Muscle of arm (tissue), 12 donors: Measurements from ENCODE around the gene COMMD1. TPM values are rescaled to one million over a fixed set of nuclear protein-coding genes. Genes with fewer than 3 reads are reported as not detected.
"Not testable (repeated sequence)": the region's sequence is repeated elsewhere in the genome, so short reads cannot be mapped to it uniquely, and the experiment has no call there.

Source experiments
- DNase-seq: peaks from one replicate; pipeline ENCODE4 v3.0.0-alpha.2; 2013
- polyA plus RNA-seq, 12 donors: library from polyadenylated mRNA; unstranded; fragments of 120-200 nt; gene quantifications; one replicate each; pipeline ENCODE4 v1.2.1, GENCODE V29; 2013; ENCODE audit not compliant: insufficient read length in 12 of 12

The COMMD1 gene
- polyA plus RNA-seq, 12 donors: 45.9 to 110 (median 75.6) TPM; not detected in 1

- not testable (repeated sequence) for DNase-seq
These were observed 9.3 kb downstream of the COMMD1 start for GRCh38 chr2:61914794-61915193.

GRCh38 chr2:61920548-61920947 lies 15.1 kb downstream of the COMMD1 start:
- no peak for DNase-seq

GRCh38 chr2:61922714-61923113 lies 17.2 kb downstream of the COMMD1 start:
- DNase-seq: no peak

- DNase-seq: no peak
These were observed 19.6 kb downstream of the COMMD1 start for GRCh38 chr2:61924895-61925663.

- no peak for DNase-seq
These were observed 21.3 kb downstream of the COMMD1 start for GRCh38 chr2:61926531-61927477.

GRCh38 chr2:61928826-61929461 lies 23.5 kb downstream of the COMMD1 start:
- DNase-seq: no peak

GRCh38 chr2:61937098-61937497 lies 31.6 kb downstream of the COMMD1 start:
- DNase-seq: no peak

- no peak for DNase-seq
These were observed 32.4 kb downstream of the COMMD1 start for GRCh38 chr2:61937886-61938285.

- DNase-seq: no peak
These were observed 33.0 kb downstream of the COMMD1 start for GRCh38 chr2:61938511-61938910.

- DNase-seq: no peak
These were observed 37.8 kb downstream of the COMMD1 start for GRCh38 chr2:61943251-61943650.

- DNase-seq: no peak
These were observed 41.2 kb downstream of the COMMD1 start for GRCh38 chr2:61946666-61947065.

GRCh38 chr2:61948661-61949457 lies 43.4 kb downstream of the COMMD1 start:
- DNase-seq: no peak

GRCh38 chr2:61949458-61949713 lies 43.9 kb downstream of the COMMD1 start:
- DNase-seq: no peak

GRCh38 chr2:61949714-61950560 lies 44.5 kb downstream of the COMMD1 start:
- no peak for DNase-seq

- no peak for DNase-seq
These were observed 45.3 kb downstream of the COMMD1 start for GRCh38 chr2:61950571-61951315.

- DNase-seq: no peak
These were observed 46.4 kb downstream of the COMMD1 start for GRCh38 chr2:61951881-61952280.

- DNase-seq: no peak
These were observed 46.8 kb downstream of the COMMD1 start for GRCh38 chr2:61952288-61952687.

- DNase-seq: not testable (repeated sequence)
These were observed 49.4 kb downstream of the COMMD1 start for GRCh38 chr2:61954856-61955255.

GRCh38 chr2:61959381-61960293 lies 54.2 kb downstream of the COMMD1 start:
- DNase-seq: no peak
